Uterus (tissue), 2 donors: Measurements from ENCODE around the gene KRT15.

Experiments
- CTCF ChIP-seq, 4 experiments: fragments of 200-600 bp in 2 of 4; fragments of 450-650 bp in 2 of 4; sonication (generic) in 2 of 4; IDR thresholded peaks; one replicate each; pipeline ENCODE4 v1.5.1; 2016 to 2019; ENCODE audit warnings: antibody characterized with exemption in 4 of 4, mild to moderate bottlenecking in 2 of 4, moderate library complexity in 1 of 4
- POLR2A ChIP-seq, 2 donors: fragments of 450-650 bp; IDR thresholded peaks; one replicate each; pipeline ENCODE4 v1.6.1; 2016; ENCODE audit warnings: antibody characterized with exemption in 2 of 2, mild to moderate bottlenecking in 1 of 2, moderate library complexity in 1 of 2

GRCh38 chr17:41556931-41557330 lies 38.2 kb upstream of the KRT15 start:
- TF ChIP-seq CTCF (IDR thresholded peaks at IDR 0.05) (no peak), POLR2A (IDR thresholded peaks at IDR 0.05) (no peak)
